Body of pancreas (tissue), 4 donors: Measurements from ENCODE around the gene PABPN1L. TPM values are rescaled to one million over a fixed set of nuclear protein-coding genes. Genes with fewer than 3 reads are reported as not detected.

Source experiments
- ATAC-seq: fragments of 150-250 bp; one replicate; pipeline ENCODE4 v1.9.1; 2016
- DNase-seq, 4 donors: peaks; one replicate each; pipeline ENCODE4 v3.0.0-alpha.2; 2019
- H3K27ac ChIP-seq, 4 donors: fragments of 200-600 bp; sonication (generic); 1 replicate in 3 of 4; 2 replicates in 1 of 4; pipeline versions ENCODE4 v1.5.1 to v1.6.1; 2016 to 2019; ENCODE audit warnings: mild to moderate bottlenecking in 1 of 4, mixed read lengths in 1 of 4, moderate library complexity in 1 of 4
- H3K27me3 ChIP-seq, 2 donors: fragments of 200-600 bp; sonication (generic); one replicate each; pipeline ENCODE4 v1.6.0; 2016; ENCODE audit warnings: mild to moderate bottlenecking in 1 of 2
- H3K36me3 ChIP-seq, 2 donors: fragments of 200-600 bp; sonication (generic); replicated peaks in 1 of 2; 2 replicates each; pipeline ENCODE4 v1.5.1; 2016; ENCODE audit warnings: low read depth in 2 of 2; ENCODE audit not compliant: insufficient read depth in 1 of 2
- H3K4me1 ChIP-seq: fragments of 200-600 bp; sonication (generic); one replicate; pipeline ENCODE4 v1.6.0; 2016
- H3K4me3 ChIP-seq, 2 donors: fragments of 200-600 bp; sonication (generic); 1 replicate in 1 of 2; 2 replicates in 1 of 2; pipeline ENCODE4 v1.5.1; 2016 to 2019
- H3K9me3 ChIP-seq, 3 donors: fragments of 200-600 bp; sonication (generic); 1 replicate in 2 of 3; 2 replicates in 1 of 3; pipeline ENCODE4 v1.5.1; 2016
- CTCF ChIP-seq, 7 experiments: fragments of 450-650 bp in 4 of 7; fragments of 200-600 bp in 3 of 7; sonication (generic) in 3 of 7; IDR thresholded peaks; one replicate each; pipeline ENCODE4 v1.5.1; 2016 to 2019; ENCODE audit warnings: antibody characterized with exemption in 7 of 7
- POLR2A ChIP-seq, 3 donors: fragments of 450-650 bp; IDR thresholded peaks; one replicate each; pipeline ENCODE4 v1.6.1; 2016; ENCODE audit warnings: antibody characterized with exemption in 3 of 3, mild to moderate bottlenecking in 2 of 3
- WGBS, 2 donors: methylation state at CpG; one replicate each; pipeline ENCODE4 v1.1.5; 2017; 5-methylcytosine and 5-hydroxymethylcytosine counted together
- intact Hi-C: fragments of 100-400 bp; cut with DNase I; formaldehyde crosslinking; loops from one replicate; pipeline ENCODE4 v1.15.1; 2023
- total RNA-seq, 2 donors: library from RNA; depleted of rRNA; stranded (reverse); fragments of >200 nt; gene quantifications; one replicate each; pipeline ENCODE4 v1.1.0, GENCODE V29; 2016

PABPN1L gene
- total RNA-seq, 2 donors from 2014 or later: not detected

GRCh38 chr16:88883946-88884345 is 17.5 kb upstream of the PABPN1L start:
- TF ChIP-seq CTCF (IDR thresholded peaks at IDR 0.05) (no peak), POLR2A (IDR thresholded peaks at IDR 0.05) (no peak)
- Histone ChIP-seq H3K27ac (no peak overlapping the region), H3K36me3 (peaks cover 2 to 4% of the 10 kb centered on the region in 2 donors), H3K4me3 (no peak overlapping the region), H3K9me3 (no peaks in the 10 kb centered on the region), H3K27me3 (no peaks in the 10 kb centered on the region), H3K4me1 (no peaks in the 10 kb centered on the region)
- intact Hi-C loops: no loop called here
- DNase-seq (no peak), ATAC-seq (no peak)
- WGBS, 2 donors: 91 to 100% methylated on average over 1 to 7 of the region's 11 CpGs

GRCh38 chr16:88883117-88883895 is 16.8 kb upstream of the PABPN1L start:
- no peak for DNase-seq
- no peaks in the 10 kb centered on the region for H3K27me3 ChIP-seq
- 93 to 94% methylated on average over 24 to 49 of the region's 49 CpGs for WGBS, 2 donors
- H3K4me3 ChIP-seq: no peak overlapping the region
- peaks cover 4% of the 10 kb centered on the region in 2 donors for H3K36me3 ChIP-seq
- no peaks in the 10 kb centered on the region for H3K9me3 ChIP-seq
- H3K4me1 ChIP-seq: no peaks in the 10 kb centered on the region
- no peak overlapping the region for H3K27ac ChIP-seq
- intact Hi-C loops: no loop called here
- TF ChIP-seq CTCF (IDR thresholded peaks at IDR 0.05) (no peak), POLR2A (IDR thresholded peaks at IDR 0.05) (no peak)
- no peak for ATAC-seq

GRCh38 chr16:88882358-88883030 is 16.0 kb upstream of the PABPN1L start:
- Histone ChIP-seq H3K36me3 (peaks cover 4% of the 10 kb centered on the region in 2 donors), H3K9me3 (no peaks in the 10 kb centered on the region), H3K4me3 (no peak overlapping the region), H3K4me1 (no peaks in the 10 kb centered on the region), H3K27ac (no peak overlapping the region), H3K27me3 (no peaks in the 10 kb centered on the region)
- WGBS, 2 donors: 89 to 90% methylated on average over 11 to 26 of the region's 26 CpGs
- intact Hi-C loops: no loop called here
- TF ChIP-seq CTCF (IDR thresholded peaks at IDR 0.05) (no peak), POLR2A (IDR thresholded peaks at IDR 0.05) (no peak)
- DNase-seq: peak in 2 of 4 donors; percentile 10 to 32
- ATAC-seq: no peak

- Histone ChIP-seq H3K36me3 (peaks cover 4% of the 10 kb centered on the region in 2 donors), H3K4me3 (no peak overlapping the region), H3K27ac (no peak overlapping the region), H3K4me1 (no peaks in the 10 kb centered on the region), H3K27me3 (no peaks in the 10 kb centered on the region), H3K9me3 (no peaks in the 10 kb centered on the region)
- TF ChIP-seq POLR2A (IDR thresholded peaks at IDR 0.05): no peak
- TF ChIP-seq CTCF (IDR thresholded peaks at IDR 0.05): no peak
- 86 to 88% methylated on average over 15 to 27 of the region's 27 CpGs for WGBS, 2 donors
- intact Hi-C loops: no loop called here
- ATAC-seq (no peak), DNase-seq (no peak)
Observed at GRCh38 chr16:88881675-88882357, 15.4 kb upstream of the PABPN1L start.
